GM12864 (cell line): Measurements from ENCODE around the gene PTPRM.

Experiments used
- DNase-seq: peaks from one replicate; pipeline ENCODE4 v3.0.0-alpha.2; 2011; ENCODE audit warnings: low read depth
- H3K4me3 ChIP-seq: 2 replicates; pipeline ENCODE4 v1.5.1; 2011; ENCODE audit warnings: mild to moderate bottlenecking, low read depth, low read length, control low read depth
- TF ChIP-seq, protein P1 (sequence below): IDR thresholded peaks from 2 replicates; pipeline ENCODE4 v1.5.1; 2011; ENCODE audit warnings: low read depth, mild to moderate bottlenecking, moderate library complexity, low read length, control low read depth, inconsistent platforms; ENCODE audit errors: missing control alignments

The PTPRM gene

DNA sequence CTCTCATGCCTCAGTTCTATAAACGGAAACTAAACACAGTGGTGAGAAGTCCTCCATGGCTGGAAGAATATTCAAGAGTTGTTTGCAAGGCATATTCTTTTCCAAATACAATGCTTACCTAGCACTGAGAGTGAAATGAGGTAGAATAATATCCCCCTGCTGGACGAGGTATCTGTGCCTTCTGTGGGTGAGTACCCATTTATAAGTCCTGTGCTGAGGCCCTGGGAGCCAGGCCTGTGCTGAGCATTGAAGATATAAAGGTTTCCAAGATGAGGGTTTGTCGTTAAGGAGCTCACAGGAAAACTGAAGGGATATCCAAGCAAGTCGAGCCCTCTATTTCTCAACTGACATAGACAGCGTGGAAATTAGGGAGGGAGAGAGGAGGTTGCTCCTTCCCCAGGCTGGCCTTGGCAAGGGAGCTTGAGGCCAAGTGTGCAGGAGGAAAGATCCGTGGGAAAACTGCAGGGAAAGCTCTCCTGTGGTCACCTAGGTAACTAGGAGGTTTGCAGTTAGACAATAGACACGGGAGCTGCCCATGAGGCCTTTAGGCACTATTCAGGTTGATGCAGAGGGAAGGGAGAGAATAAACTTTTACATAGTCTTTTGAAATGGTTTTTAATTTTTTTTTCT is 17.6 kb downstream of the PTPRM start:
- TF ChIP-seq, protein P1, sequence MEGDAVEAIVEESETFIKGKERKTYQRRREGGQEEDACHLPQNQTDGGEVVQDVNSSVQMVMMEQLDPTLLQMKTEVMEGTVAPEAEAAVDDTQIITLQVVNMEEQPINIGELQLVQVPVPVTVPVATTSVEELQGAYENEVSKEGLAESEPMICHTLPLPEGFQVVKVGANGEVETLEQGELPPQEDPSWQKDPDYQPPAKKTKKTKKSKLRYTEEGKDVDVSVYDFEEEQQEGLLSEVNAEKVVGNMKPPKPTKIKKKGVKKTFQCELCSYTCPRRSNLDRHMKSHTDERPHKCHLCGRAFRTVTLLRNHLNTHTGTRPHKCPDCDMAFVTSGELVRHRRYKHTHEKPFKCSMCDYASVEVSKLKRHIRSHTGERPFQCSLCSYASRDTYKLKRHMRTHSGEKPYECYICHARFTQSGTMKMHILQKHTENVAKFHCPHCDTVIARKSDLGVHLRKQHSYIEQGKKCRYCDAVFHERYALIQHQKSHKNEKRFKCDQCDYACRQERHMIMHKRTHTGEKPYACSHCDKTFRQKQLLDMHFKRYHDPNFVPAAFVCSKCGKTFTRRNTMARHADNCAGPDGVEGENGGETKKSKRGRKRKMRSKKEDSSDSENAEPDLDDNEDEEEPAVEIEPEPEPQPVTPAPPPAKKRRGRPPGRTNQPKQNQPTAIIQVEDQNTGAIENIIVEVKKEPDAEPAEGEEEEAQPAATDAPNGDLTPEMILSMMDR = no peak
- no peak overlapping the region for H3K4me3 ChIP-seq
- DNase-seq = no peak

- DNase-seq = no peak
- TF ChIP-seq, protein P1 = no peak
- H3K4me3 ChIP-seq = no peak overlapping the region
These were observed 18.2 kb downstream of the PTPRM start for GRCh38 chr18:7585276-7585670.

DNA sequence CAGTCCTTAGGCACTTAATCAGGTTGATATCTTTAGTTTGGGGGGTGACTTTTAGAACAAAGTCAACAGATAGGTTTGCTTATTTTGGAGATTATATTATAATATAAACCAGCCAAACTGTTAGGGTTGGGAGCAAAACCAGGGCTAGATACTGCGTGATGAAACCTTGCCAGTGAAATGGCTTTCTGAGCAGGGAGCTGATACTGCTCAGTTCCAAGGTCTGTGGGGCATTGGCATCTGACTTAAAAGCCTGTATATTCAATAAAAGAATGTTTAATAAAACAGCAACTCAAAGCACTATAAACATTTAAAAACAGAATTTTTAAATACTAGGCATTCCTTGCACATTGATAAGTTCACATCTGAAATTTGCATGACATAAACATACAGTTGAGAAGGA is 19.3 kb downstream of the PTPRM start:
- TF ChIP-seq, protein P1 = no peak
- no peak for DNase-seq
- no peak overlapping the region for H3K4me3 ChIP-seq

DNA sequence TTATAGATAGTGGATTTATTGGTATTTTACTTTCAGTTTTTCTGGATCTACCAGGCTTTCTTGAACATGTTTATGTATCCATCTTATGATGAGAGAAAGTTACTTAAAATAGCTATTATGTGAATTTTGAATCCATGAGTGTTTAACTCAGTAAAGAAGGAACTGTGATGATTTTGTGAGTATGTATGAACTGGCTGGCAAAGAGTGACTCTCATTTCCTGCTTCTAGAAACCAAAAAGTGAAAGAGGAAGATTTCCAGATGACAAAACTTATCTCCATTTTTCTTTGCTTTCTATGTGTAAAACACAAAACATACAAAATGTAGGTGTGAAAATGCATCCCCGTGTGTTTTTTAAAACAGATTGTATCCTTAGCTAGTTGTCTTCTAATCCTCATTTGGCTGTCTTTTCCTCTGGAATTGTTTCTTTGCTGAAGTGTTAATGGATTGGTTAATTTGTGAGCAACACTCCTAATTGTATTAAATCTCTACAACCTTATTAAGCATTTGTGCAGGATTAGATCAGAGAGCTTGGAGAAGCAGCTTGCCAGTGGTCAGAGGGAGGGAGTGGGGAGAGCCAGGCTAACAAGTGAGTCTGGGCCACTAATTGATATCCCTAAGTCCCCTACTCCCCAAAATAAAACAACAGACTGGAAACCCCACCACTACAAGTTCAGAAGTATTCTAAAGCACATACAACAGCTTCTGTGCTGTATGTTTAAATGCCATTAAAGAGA is 23.9 kb downstream of the PTPRM start:
- DNase-seq = no peak
- H3K4me3 ChIP-seq = no peak overlapping the region
- TF ChIP-seq, protein P1 = no peak

- TF ChIP-seq, protein P1 = peak; percentile 2
- no peak overlapping the region for H3K4me3 ChIP-seq
- no peak for DNase-seq
These were observed 25.4 kb downstream of the PTPRM start for GRCh38 chr18:7592305-7593071.

GRCh38 chr18:7593218-7593819 is 26.2 kb downstream of the PTPRM start:
- H3K4me3 ChIP-seq = no peak overlapping the region
- TF ChIP-seq, protein P1 = no peak

More at GRCh38 chr18:7593218-7593819, 26.2 kb downstream of the PTPRM start:
- DNase-seq = no peak
